HG02571 (cell line): Measurements from ENCODE around the gene UNC80.

Experiments
- ATAC-seq: cut with Tn5 transposase; IDR thresholded peaks from one replicate; pipeline ENCODE4 v1.9.1; 2021; ENCODE audit warnings: mild to moderate bottlenecking, moderate library complexity; ENCODE audit not compliant: unreplicated experiment

Gene UNC80

DNA sequence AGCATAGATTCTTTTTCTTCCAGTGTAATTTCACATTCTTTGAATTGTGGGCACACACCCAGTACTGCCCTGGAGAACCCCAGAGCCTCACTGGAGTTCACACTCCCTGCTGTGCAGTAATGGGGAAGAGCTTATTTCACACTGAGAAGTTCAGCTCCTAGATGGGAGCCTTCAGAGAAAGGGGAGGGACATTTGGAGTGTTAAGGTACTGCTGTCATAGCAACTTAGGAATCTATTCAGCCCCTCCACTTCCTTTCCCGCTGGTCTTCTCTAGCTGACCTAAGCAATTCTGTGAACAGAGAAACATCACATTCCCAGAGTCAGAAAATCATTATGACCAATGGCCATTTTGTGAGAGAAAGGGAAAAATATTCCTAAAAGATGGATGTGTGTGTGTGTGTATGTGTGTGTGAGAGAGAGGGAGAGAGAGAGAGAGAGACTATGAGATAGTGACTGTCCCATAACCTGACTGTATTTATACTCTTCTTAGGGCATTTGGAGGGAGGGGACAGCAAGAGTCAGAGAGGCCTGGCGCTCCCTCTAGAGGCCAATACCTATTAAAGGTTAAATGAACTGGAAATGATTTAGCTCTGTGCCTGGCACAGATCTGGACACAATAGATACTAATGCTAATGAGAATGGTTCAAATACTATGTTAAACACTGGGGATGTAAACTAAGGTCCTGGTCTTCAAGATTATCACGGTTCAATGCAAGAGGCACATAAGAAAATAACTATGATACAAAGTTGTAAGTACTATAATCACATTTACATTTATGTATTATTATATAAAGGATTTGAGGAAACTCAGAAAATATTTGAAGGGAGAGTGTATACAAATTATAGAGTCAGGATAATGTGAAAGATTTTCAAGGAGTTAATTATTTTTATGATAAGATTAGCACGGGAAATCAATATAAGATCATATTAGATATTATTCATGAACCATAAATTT is 189.3 kb downstream of the UNC80 start:
- ATAC-seq, result peak; percentile 91

GRCh38 chr2:209965723-209966122 is 194.1 kb downstream of the UNC80 start:
- no peak for ATAC-seq

GRCh38 chr2:209969692-209970091 is 198.1 kb downstream of the UNC80 start:
- no peak for ATAC-seq

DNA sequence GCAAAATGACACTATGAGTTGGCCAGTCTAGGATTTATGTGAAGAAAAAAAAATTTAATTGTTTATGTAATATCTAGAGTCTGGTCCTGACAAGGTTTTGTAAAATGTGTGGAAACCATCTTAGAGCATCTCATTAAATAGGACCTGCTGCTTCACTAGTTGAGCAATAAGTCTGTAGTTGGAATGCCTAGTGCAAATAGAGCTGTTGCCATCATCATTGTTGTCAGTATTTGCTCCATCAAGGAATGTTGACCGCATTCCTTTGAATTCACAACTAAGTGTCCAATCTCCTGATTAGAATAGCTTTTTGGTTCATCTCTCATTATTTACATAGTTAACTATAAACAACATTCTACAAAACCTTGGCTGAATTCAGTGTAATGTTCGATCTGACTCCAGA is 198.6 kb downstream of the UNC80 start:
- no peak for ATAC-seq

DNA sequence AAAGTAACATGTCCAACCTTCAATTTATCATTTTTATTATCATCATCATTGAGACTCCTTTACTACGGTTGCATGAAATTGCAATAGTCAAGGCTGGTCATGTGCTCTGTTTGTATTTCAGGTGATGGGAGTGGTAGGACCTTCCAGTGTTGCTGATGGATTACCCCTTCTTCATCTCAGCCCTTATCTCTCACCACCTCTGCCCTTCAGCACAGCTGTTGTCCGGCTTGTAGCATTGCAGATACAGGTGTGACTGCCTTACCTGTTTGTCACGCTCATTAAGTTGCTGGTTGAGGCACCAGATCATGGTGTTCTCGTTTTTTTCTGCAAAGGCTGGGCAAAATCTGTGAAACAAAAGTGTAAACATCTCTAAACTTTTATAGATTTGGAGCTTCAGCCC is 199.1 kb downstream of the UNC80 start:
- ATAC-seq, result no peak

GRCh38 chr2:209973328-209973727 is 201.7 kb downstream of the UNC80 start:
- no peak for ATAC-seq

DNA sequence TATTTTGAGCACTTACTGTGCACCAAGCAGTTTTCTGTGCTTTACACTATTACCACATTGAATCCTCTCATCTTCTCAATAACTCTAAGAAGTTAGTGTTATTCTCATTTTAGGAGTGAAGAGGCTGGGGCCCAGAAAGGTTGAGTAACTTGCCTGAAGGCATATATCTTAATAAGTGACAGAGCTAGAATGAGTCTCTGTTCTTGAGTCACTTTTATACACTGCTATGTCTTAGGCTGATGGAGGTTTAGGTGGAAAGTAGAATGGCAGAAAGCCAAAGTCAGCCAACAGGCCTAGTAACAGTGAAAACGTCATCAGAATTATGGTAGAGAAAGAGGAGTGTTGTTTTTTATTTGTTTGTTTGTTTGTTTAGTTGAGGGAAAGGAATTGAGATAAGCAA is 202.9 kb downstream of the UNC80 start:
- no peak for ATAC-seq

DNA sequence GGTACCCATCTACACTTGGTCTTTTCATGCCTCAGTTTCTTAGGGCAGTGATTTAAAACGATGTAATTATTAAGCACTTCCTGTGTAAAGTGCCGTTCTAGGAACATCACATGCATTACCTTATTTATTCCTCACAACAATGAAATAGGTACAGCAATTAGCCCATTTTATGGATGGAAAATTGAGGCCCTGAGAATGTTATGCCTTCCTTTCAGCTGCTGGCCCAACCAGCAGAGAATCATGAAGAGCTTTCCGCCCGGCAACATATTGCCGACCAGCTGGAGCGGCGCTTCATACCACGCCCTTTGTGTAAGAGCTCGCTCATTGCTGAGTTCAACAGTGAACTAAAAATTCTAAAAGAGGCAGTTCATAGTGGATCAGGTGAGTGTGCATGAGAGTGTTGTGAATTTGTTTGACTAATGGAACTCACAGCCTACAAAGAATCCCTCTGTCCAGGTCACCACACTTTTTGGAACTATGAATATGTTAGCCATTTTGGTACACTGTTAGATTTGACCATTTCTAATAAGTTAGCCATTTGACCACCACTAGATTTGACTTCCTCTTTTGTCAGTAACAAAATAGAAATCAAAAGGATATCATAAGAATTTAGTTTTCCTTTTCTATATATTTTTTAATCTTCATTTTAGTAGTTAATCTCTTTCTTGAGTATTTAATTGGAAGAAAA is 205.2 kb downstream of the UNC80 start:
- ATAC-seq, result no peak

- ATAC-seq, result no peak
Observed at GRCh38 chr2:209977386-209978239, 206.0 kb downstream of the UNC80 start.

- no peak for ATAC-seq
Observed at GRCh38 chr2:209984291-209984690, 212.7 kb downstream of the UNC80 start.

GRCh38 chr2:209985874-209986273 is 214.2 kb downstream of the UNC80 start:
- ATAC-seq, result no peak

GRCh38 chr2:209986415-209986814 is 214.8 kb downstream of the UNC80 start:
- no peak for ATAC-seq

- ATAC-seq, result no peak
Observed at GRCh38 chr2:209988010-209988409, 216.4 kb downstream of the UNC80 start.

DNA sequence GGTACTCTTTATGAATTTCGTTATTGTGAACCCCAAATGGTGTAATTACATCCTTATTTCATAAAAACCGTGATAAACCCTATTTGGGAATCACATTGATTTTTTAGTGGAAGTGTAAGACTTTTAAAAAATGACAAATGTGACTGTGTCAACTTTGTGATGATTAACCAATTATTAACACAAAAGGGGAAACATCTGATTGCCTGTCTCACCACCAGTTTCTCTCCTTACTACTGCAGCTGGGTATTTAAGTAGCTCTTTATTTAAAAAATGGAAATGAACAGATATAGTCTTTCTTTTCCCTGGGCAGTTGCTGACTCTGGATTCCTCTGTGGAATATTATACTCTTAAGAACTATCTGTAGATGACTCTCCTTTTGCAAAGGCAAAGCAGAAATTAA is 219.2 kb downstream of the UNC80 start:
- ATAC-seq, result no peak

- ATAC-seq, result no peak
Observed at GRCh38 chr2:209993968-209994367, 222.3 kb downstream of the UNC80 start.

GRCh38 chr2:209998596-209998995 is 227.0 kb downstream of the UNC80 start:
- ATAC-seq, result no peak

- no peak for ATAC-seq
Observed at GRCh38 chr2:210000464-210001324, 229.1 kb downstream of the UNC80 start.

GRCh38 chr2:210002158-210003157 is 230.8 kb downstream of the UNC80 start, which contains the start of gene RPE:
TSS of gene RPE (plus strand) at chr2:210002638. CDS start at chr2:210002662, 24 bp downstream.
- peak; percentile 100 for ATAC-seq

- no peak for ATAC-seq
Observed at GRCh38 chr2:210003359-210003758, 231.7 kb downstream of the UNC80 start.
